ENCODE data around the gene SH2D3A. TPM values are rescaled to one million over a fixed set of nuclear protein-coding genes. Genes with fewer than 3 reads are reported as not detected.

The SH2D3A gene
- total and polyA plus RNA-seq, 2 of the 8 experiments (the other 6 are each of a cell fraction or from before 2014, with no cell fraction given) = 14.5 to 22.1 TPM

DNA sequence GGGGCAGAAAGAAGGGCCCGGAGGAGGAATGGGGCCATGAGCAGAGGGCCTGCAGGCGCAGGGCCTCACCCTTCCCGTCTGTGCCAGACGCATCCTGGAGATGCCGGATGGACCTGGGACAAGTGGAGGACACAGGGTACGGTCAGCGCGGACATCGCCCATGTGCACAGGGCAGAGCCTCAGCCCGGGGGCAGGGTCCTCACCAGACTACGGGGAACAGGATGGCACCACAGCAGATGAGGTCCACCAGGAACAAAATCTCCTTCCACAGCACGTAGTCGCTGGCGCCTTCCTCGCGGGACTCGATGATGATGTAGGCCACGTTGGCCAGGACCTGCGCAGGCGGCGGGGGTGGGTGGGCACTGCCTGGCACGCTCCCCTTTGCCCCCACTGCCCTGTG lies 35.4 kb downstream of the SH2D3A start (continued):
- TF ChIP-seq CBX8 (IDR thresholded peaks at IDR 0.05; ENCODE audit: borderline replicate concordance, low read depth, low read length) = no peak
- TF ChIP-seq TBP (IDR thresholded peaks at IDR 0.05; ENCODE audit: low read depth, low read length) = no peak

All from H1 (cell line).